Measurements from ENCODE around the gene CHRNA3.

DNA sequence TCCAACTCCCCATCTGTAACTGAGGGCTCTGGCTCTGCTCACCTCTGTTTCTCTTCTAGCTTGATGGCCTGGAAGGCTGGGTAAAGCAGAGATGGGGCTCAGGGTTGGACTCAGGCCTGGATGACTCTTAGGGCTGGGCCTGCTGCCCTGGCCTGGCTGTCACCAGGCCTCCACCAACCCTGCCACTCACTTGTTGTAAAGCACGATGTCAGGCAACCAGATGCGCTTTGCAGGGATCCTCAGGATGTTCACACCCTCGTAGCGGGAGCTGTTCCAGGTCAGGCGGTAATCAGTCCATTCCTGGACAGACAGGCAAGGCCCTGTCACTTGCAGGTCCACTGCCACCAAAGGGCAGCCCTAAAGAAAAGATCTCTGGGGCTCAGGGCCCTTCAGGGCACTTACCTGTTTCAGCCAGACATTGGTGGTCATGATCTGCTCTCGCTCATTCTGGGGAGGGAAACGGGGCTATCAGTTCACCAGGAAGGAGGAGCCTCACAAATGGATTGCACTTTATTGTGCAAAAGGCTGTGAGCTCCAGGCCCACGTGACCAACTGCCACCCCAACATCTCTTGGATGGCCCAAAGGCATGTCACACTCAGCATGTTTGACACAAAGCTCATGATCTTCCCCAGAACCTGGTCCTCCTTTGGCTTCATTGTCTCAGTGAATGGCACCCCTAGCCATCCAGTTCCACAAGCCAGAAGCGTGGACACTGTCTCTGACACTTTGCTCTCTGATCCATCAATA lies 10.3 kb upstream of the CHRNA3 start:
- TF ChIP-seq, protein P1, sequence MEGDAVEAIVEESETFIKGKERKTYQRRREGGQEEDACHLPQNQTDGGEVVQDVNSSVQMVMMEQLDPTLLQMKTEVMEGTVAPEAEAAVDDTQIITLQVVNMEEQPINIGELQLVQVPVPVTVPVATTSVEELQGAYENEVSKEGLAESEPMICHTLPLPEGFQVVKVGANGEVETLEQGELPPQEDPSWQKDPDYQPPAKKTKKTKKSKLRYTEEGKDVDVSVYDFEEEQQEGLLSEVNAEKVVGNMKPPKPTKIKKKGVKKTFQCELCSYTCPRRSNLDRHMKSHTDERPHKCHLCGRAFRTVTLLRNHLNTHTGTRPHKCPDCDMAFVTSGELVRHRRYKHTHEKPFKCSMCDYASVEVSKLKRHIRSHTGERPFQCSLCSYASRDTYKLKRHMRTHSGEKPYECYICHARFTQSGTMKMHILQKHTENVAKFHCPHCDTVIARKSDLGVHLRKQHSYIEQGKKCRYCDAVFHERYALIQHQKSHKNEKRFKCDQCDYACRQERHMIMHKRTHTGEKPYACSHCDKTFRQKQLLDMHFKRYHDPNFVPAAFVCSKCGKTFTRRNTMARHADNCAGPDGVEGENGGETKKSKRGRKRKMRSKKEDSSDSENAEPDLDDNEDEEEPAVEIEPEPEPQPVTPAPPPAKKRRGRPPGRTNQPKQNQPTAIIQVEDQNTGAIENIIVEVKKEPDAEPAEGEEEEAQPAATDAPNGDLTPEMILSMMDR (IDR thresholded peaks at IDR 0.05; ENCODE audit: low read length), result no peak
- TF ChIP-seq EZH2 (optimal IDR thresholded peaks at IDR 0.05; ENCODE audit: low read depth, low read length), result no peak
